Upper lobe of right lung (tissue), 1 donor: Measurements from ENCODE around the gene TRIP10. TPM values are rescaled to one million over a fixed set of nuclear protein-coding genes. Genes with fewer than 3 reads are reported as not detected.
A peak's percentile ranks its signal among the peaks of the same experiment; 100 is the strongest.

Experiments used
- ATAC-seq: fragments of 200-7000 bp; cut with Tn5 transposase; one replicate; pipeline ENCODE4 v1.9.1; 2020; ENCODE audit warnings: mild to moderate bottlenecking, moderate library complexity
- DNase-seq: peaks from one replicate; pipeline ENCODE4 v3.0.0-alpha.2; 2020
- H3K27ac ChIP-seq: fragments of 200-600 bp; one replicate; pipeline ENCODE4 v1.8.0; 2022
- H3K27me3 ChIP-seq: fragments of 200-600 bp; one replicate; pipeline ENCODE4 v1.8.0; 2022; ENCODE audit warnings: mild to moderate bottlenecking
- H3K36me3 ChIP-seq: fragments of 200-600 bp; one replicate; pipeline ENCODE4 v1.8.0; 2022
- H3K4me1 ChIP-seq: fragments of 200-600 bp; one replicate; pipeline ENCODE4 v1.8.0; 2022
- H3K4me3 ChIP-seq: fragments of 200-600 bp; one replicate; pipeline ENCODE4 v1.8.0; 2022; ENCODE audit warnings: mild to moderate bottlenecking
- H3K9me3 ChIP-seq: fragments of 200-600 bp; one replicate; pipeline ENCODE4 v1.8.0; 2022
- intact Hi-C: fragments of 100-400 bp; cut with DNase I; formaldehyde crosslinking; loops from one replicate; pipeline ENCODE4 v1.11.0; 2022
- total RNA-seq: library from RNA; stranded (reverse); fragmentation: NEBNext Ultra II Directional; extraction: Animal tissue kit (Norgen Biotek cat#: 25700); gene quantifications from one replicate; pipeline ENCODE4 v1.2.1, GENCODE V29; 2021
- TF ChIP-seq, protein P1 (sequence below): fragments of 200-600 bp; IDR thresholded peaks from one replicate; pipeline ENCODE4 v1.8.0; 2022; ENCODE audit warnings: antibody characterized with exemption
- donor health status: DM: no; HTN: yes; CAD: no; lungs with severe emphysema.

Gene TRIP10
- total RNA-seq, 1 donor from 2014 or later, result 88.1 TPM

DNA sequence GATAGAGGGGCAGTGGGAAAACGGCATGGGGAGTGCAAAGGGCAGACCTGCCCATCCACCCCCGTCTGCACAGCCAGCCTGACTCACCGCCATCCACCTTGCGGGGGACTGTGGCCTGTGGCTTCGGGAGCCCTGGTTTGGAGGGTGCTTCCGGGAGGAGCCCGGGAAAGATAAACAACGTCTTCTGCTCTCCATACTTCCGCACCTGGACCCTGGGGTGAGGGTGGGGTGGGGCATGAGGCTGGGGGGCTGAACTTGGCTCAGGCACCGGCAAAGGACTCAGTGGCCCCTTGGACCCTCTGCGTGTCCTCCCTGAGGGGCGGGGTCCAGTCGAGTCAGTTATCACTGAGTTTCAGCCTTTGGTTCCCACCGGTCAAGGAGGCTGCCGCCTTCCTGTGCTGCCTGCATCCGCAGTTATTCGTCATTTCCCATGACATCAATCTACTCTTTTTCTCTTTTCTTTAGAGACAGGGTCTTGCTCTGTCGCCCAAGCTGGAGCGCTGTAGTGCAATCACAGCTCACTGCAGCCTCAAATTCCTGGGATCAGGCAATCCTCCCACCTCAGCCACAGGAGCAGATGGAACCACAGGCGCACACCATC lies 5.3 kb upstream of the TRIP10 start:
- H3K27ac ChIP-seq, result no peak overlapping the region
- H3K36me3 ChIP-seq, result peaks cover 12% of the 10 kb centered on the region
- H3K9me3 ChIP-seq, result no peaks in the 10 kb centered on the region
- no peaks in the 10 kb centered on the region for H3K27me3 ChIP-seq
- DNase-seq (no peak), ATAC-seq (no peak)
- no peak overlapping the region for H3K4me3 ChIP-seq
- TF ChIP-seq, protein P1, sequence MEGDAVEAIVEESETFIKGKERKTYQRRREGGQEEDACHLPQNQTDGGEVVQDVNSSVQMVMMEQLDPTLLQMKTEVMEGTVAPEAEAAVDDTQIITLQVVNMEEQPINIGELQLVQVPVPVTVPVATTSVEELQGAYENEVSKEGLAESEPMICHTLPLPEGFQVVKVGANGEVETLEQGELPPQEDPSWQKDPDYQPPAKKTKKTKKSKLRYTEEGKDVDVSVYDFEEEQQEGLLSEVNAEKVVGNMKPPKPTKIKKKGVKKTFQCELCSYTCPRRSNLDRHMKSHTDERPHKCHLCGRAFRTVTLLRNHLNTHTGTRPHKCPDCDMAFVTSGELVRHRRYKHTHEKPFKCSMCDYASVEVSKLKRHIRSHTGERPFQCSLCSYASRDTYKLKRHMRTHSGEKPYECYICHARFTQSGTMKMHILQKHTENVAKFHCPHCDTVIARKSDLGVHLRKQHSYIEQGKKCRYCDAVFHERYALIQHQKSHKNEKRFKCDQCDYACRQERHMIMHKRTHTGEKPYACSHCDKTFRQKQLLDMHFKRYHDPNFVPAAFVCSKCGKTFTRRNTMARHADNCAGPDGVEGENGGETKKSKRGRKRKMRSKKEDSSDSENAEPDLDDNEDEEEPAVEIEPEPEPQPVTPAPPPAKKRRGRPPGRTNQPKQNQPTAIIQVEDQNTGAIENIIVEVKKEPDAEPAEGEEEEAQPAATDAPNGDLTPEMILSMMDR, result no peak
- intact Hi-C loops, result no loop called here
- peaks cover 24% of the 10 kb centered on the region for H3K4me1 ChIP-seq

- no peak overlapping the region for H3K4me3 ChIP-seq
- TF ChIP-seq, protein P1, result no peak
- peaks cover 25% of the 10 kb centered on the region for H3K4me1 ChIP-seq
- H3K27me3 ChIP-seq, result no peaks in the 10 kb centered on the region
- ATAC-seq (no peak), DNase-seq (no peak)
- H3K36me3 ChIP-seq, result peaks cover 12% of the 10 kb centered on the region
- H3K9me3 ChIP-seq, result no peaks in the 10 kb centered on the region
- H3K27ac ChIP-seq, result no peak overlapping the region
- intact Hi-C loops, result no loop called here
Measured at GRCh38 chr19:6735181-6735911, 4.1 kb upstream of the TRIP10 start.

DNA sequence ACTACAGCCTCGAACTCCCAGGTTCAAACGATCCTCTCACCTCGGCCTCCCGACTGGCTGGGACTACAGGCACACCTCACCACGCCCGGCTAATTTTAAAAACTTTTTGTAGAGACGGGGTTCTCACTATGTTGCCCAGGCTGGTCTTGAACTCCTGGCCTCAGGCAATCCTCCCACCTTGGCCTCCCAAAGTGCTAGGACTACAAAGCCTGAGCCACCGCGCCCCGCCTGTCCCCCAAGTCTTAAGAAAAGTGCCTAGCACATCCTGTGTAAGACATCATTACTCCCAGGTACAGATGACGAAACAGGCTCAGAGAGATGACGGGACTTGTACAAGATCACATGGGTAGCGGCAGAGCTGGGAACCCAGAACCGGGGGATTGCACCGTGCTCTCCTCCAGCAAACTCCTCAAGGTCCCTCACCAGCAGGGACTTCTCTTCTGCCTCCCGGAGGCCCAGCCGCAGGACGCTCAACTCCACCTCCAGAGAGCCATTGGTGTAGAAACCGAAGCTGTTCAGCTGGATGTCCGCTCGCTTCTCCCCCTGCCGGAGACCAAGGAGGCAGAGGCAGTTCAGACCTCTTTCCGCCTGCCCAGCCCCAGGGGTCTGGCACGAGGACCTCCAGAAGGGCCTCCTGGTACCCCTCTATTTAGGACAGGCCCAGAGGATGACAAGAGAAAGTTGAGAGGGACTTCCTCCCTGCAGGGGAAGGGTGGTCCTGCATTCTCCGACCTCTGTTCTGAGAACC lies 3.1 kb upstream of the TRIP10 start:
- DNase-seq (peak; percentile 88), ATAC-seq (peak; percentile 36)
- intact Hi-C loops, result no loop called here
- Histone ChIP-seq H3K27me3 (no peaks in the 10 kb centered on the region), H3K4me1 (peaks cover 25% of the 10 kb centered on the region), H3K4me3 (peak overlapping the region; percentile 93), H3K36me3 (peaks cover 12% of the 10 kb centered on the region), H3K27ac (peak overlapping the region; percentile 96), H3K9me3 (no peaks in the 10 kb centered on the region)
- TF ChIP-seq, protein P1, result peak; percentile 64

GRCh38 chr19:6736917-6737283 lies 2.6 kb upstream of the TRIP10 start:
- no peaks in the 10 kb centered on the region for H3K9me3 ChIP-seq
- peaks cover 12% of the 10 kb centered on the region for H3K36me3 ChIP-seq
- TF ChIP-seq, protein P1, result no peak
- peak overlapping the region; percentile 96 for H3K27ac ChIP-seq
- no peak for DNase-seq
- H3K27me3 ChIP-seq, result no peaks in the 10 kb centered on the region
- intact Hi-C loops, result no loop called here
- H3K4me3 ChIP-seq, result peak overlapping the region; percentile 93
- no peak for ATAC-seq
- peaks cover 25% of the 10 kb centered on the region for H3K4me1 ChIP-seq

DNA sequence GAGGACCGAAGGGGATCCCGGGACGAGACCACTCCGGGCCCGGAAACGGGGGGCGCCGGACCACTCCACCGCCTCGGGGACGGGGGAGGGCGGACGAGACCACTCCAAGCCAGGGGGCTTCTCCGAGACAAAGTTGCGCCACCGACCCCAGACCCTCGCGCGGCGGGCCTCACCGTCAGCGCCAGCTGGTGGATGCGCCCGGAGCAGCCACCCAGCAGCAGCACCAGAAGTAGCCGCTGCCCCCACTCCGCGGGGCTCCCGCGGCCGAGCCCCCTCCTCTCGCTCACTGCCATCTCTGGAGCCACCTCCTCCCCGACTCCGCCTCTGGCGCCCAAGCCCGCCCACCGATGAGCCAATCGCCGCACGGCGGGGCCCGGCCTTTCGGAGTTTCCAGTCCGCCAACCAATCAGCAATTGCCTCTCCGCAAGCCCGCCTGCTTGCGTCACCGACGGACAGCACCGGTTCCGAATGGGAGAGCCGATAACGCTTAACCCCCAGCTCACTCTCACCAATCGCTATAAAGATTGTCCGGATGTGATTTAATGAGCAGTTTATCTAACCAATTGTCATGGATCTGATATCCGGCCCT lies 2.1 kb upstream of the TRIP10 start, which contains the start of gene GPR108:
GPR108 (minus strand) TSS at position 297 of the 589 bp plus-strand sequence; CDS start at position 293, 4 bp downstream.
- ATAC-seq (peak; percentile 82), DNase-seq (peak; percentile 100)
- Histone ChIP-seq H3K27ac (peak within 1 kb of the TSS; percentile 96), H3K4me1 (peaks cover 26% of the 10 kb centered on the region), H3K27me3 (no peaks in the 10 kb centered on the region), H3K4me3 (peak within 1 kb of the TSS; percentile 93), H3K9me3 (no peaks in the 10 kb centered on the region), H3K36me3 (peaks cover 9% of the 10 kb centered on the region)
- intact Hi-C loops, result no loop called here
- TF ChIP-seq, protein P1, result no peak
